ENCODE measurements around the gene DNAJC22.
A peak's percentile ranks its signal among the peaks of the same experiment; 100 is the strongest.
"Not testable (repeated sequence)": the region's sequence is repeated elsewhere in the genome, so short reads cannot be mapped to it uniquely, and the experiment has no call there.

The DNAJC22 gene

DNA sequence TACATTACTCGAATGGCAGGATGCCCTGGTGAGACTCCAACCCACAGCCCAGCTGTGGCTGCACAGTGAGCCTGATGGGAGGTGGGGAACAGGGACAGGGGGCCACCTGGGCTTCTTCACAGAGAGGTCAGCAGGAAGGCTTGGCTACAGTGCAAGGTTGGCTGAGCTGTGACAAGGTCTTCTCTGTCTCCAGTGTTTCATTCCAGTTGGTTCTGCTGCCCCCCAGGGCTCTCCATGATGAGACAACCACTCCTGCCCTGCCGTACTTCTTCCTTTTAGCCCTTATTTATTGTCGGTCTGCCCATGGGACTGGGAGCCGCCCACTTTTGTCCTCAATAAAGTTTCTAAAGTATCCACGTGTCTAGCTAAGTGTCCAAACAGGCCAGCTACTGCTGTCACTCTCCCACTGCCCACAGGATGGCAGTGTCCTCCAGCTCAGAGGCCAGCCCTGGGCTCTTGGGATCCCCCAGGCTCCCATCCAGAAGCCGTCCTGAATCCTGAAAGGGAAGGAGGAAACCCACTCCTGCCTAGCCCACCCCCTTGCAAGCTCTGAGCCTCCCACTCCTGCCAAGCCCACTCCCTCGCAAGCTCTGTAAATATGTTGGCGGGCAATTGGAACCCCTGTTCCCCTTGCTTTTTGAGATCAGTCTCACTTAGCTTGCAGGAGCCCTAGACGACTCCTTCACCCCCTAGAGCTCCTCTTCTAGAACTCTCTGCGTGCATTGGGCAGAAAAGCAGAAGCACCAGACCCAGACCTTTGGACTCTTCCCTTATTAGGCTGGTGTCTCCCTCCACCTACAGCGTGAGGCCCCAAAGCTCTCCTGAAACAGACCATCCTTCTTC lies 15.1 kb upstream of the DNAJC22 start:
- no peak overlapping the region for H3K4me3 ChIP-seq (ENCODE audit: low read length)
- TF ChIP-seq CTCF (IDR thresholded peaks at IDR 0.05; ENCODE audit: insufficient read depth, low read depth, low read length, missing control alignments), result peak; percentile 84
- DNase-seq (ENCODE audit: low read depth), result peak; percentile 77

- no peak overlapping the region for H3K4me3 ChIP-seq (ENCODE audit: low read length)
- DNase-seq (ENCODE audit: low read depth), result no peak
These were observed 14.2 kb upstream of the DNAJC22 start for GRCh38 chr12:49332441-49332861.

GRCh38 chr12:49332891-49333371 lies 13.8 kb upstream of the DNAJC22 start:
- H3K4me3 ChIP-seq (ENCODE audit: low read length), result peak overlapping the region; percentile 26
- no peak for DNase-seq (ENCODE audit: low read depth)
- TF ChIP-seq CTCF (IDR thresholded peaks at IDR 0.05; ENCODE audit: insufficient read depth, low read depth, low read length, missing control alignments), result no peak

More at GRCh38 chr12:49332441-49332861, 14.2 kb upstream of the DNAJC22 start:
- TF ChIP-seq CTCF (IDR thresholded peaks at IDR 0.05; ENCODE audit: insufficient read depth, low read depth, low read length, missing control alignments), result no peak

DNA sequence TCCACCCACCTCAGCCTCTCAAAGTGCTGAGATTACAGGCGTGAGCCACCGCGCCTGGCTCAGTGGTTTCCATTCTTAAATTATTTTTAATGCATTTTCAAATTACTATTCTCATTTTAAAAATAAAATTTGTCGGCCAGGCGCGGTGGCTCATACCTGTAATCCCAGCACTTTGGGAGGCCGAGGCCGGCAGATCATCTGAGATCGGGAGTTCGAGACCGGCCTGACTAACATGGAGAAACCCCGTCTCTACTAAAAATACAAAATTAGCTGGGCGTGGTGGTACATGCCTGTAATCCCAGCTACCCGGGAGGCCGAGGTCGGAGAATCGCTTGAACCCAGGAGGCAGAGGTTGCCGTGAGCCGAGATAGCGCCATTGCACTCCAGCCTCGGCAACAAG lies 12.9 kb upstream of the DNAJC22 start:
- H3K4me3 ChIP-seq (ENCODE audit: low read length); DNase-seq (ENCODE audit: low read depth): not testable (repeated sequence)

- no peak overlapping the region for H3K4me3 ChIP-seq (ENCODE audit: low read length)
- no peak for TF ChIP-seq CTCF (IDR thresholded peaks at IDR 0.05; ENCODE audit: insufficient read depth, low read depth, low read length, missing control alignments)
- DNase-seq (ENCODE audit: low read depth), result no peak
These were observed 12.5 kb upstream of the DNAJC22 start for GRCh38 chr12:49334226-49334625.

GRCh38 chr12:49334681-49335080 lies 12.0 kb upstream of the DNAJC22 start:
- no peak for TF ChIP-seq CTCF (IDR thresholded peaks at IDR 0.05; ENCODE audit: insufficient read depth, low read depth, low read length, missing control alignments)
- DNase-seq (ENCODE audit: low read depth), result no peak

GRCh38 chr12:49335118-49335954 lies 11.4 kb upstream of the DNAJC22 start:
- no peak for DNase-seq (ENCODE audit: low read depth)
- no peak overlapping the region for H3K4me3 ChIP-seq (ENCODE audit: low read length)
- TF ChIP-seq CTCF (IDR thresholded peaks at IDR 0.05; ENCODE audit: insufficient read depth, low read depth, low read length, missing control alignments), result no peak

More at GRCh38 chr12:49334681-49335080, 12.0 kb upstream of the DNAJC22 start:
- no peak overlapping the region for H3K4me3 ChIP-seq (ENCODE audit: low read length)
